Amygdala (tissue), 56 donors: ENCODE measurements around the gene C2orf66.

Experiments used
- DNase-seq, 56 donors: peaks; one replicate each; lab custom pipeline; 2025; lab: John Stamatoyannopoulos, UW

Gene C2orf66

GRCh38 chr2:196767101-196767500 is 42.1 kb downstream of the C2orf66 start:
- DNase-seq, result no peak

GRCh38 chr2:196759378-196759706 is 49.8 kb downstream of the C2orf66 start:
- DNase-seq, result peak in 2 of 56 donors; percentile 9

- no peak for DNase-seq
These were observed 50.4 kb downstream of the C2orf66 start for GRCh38 chr2:196758474-196759377.
